Activated T-helper 17 cell treated with anti-CD3 and anti-CD28 coated beads, Interleukin-2, amount 50 U/mL, for 72 hours (primary cell): ENCODE results near the gene RNF146. TPM values are rescaled to one million over a fixed set of nuclear protein-coding genes. Genes with fewer than 3 reads are reported as not detected.

ENCODE experiments used
- ATAC-seq: fragments of 150-1000 bp; cut with Tn5 transposase; replicated peaks from 2 replicates; pipeline ENCODE4 v1.10.0; 2021; ENCODE audit warnings: mild to moderate bottlenecking, moderate library complexity
- H3K27ac Mint-ChIP-seq: one replicate; pipeline ENCODE4 v1.8.0; 2022; ENCODE audit warnings: mixed read lengths
- H3K27me3 Mint-ChIP-seq: one replicate; pipeline ENCODE4 v1.8.0; 2022; ENCODE audit warnings: mixed read lengths
- H3K36me3 Mint-ChIP-seq: one replicate; pipeline ENCODE4 v1.8.0; 2022; ENCODE audit warnings: low read depth, mild to moderate bottlenecking, mixed read lengths
- H3K4me1 Mint-ChIP-seq: one replicate; pipeline ENCODE4 v1.8.0; 2022; ENCODE audit warnings: mixed read lengths
- H3K4me3 Mint-ChIP-seq: one replicate; pipeline ENCODE4 v1.8.0; 2022; ENCODE audit warnings: mild to moderate bottlenecking, mixed read lengths
- H3K9me3 Mint-ChIP-seq: one replicate; pipeline ENCODE4 v1.8.0; 2022; ENCODE audit warnings: mixed read lengths
- total RNA-seq, 2 donors: library from RNA; stranded (reverse); gene quantifications; one replicate each; pipeline ENCODE4 v1.2.3, GENCODE V29; 2022

Gene RNF146
- total RNA-seq, 2 donors from 2014 or later: 12.8 TPM

DNA sequence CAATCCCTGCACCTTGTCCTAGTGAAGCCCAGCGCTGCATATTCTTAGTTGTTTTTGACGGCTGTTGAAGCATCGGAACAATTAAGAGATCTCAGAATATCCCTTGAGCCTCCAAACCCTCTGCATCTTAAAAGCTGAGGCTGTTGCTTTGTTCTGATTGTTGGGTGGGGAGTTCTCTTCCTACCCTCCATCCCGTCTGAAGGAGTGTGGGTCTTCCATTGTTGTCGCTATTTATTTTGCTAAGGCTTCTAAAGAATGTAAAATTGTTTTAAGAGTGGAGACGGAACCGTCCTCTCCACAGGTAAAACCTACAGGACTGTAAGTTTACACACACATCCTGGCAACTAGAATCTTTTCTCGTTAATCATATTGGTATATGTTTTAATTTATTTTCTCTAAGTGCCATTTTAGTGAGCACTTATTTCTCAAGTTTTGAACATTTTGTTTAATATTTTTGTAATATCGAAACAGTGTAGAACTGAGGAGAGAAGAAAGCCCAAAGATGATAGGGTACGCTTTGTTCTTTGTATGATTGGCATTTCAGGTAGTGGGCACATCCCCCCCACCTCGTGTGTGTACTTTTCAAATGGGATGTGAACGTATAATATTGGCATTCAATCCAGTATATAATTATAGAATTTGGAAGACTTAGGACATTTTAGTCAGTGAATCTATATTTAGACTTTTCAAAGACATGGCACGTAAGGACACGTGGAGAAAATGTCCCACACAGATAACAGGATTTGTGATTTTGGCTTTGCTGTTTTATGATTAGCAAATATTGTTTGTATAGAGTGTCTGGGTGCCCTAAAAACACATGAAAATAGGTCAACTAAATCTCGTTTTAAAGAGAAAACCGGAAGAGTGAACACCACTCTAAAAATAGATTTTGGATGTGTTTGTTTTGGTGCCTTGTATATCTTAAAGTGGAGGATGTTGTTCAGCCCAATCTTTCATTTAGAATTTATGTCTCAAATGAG is 1.3 kb downstream of the RNF146 start:
- peaks cover 20% of the 10 kb centered on the region for H3K4me1 Mint-ChIP-seq
- H3K36me3 Mint-ChIP-seq: peaks cover 11% of the 10 kb centered on the region
- H3K4me3 Mint-ChIP-seq: peak overlapping the region; percentile 95
- H3K27ac Mint-ChIP-seq: peak overlapping the region; percentile 96
- peak; percentile 1 for ATAC-seq
- H3K27me3 Mint-ChIP-seq: no peaks in the 10 kb centered on the region
- H3K9me3 Mint-ChIP-seq: no peaks in the 10 kb centered on the region

DNA sequence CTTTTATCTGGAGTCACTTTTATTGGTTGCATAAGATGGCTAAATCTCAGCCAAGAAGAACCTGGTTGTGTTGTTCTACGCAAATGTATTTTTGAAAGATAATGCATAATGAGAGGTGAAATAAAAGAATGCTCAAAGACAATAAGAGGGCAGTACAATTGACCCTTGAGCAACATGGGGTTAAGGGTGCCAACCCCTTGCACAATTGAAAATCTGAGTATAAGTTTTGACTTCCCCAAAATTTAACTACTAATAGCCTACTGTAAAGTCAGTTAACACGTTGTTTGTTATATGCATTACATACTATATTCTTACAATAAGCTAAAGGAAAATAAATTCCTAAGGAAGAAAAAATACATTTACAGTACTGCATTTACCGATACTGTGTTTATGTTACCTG is 5.9 kb downstream of the RNF146 start:
- Mint-ChIP-seq H3K4me1 (peaks cover 20% of the 10 kb centered on the region), H3K4me3 (no peak overlapping the region), H3K9me3 (no peaks in the 10 kb centered on the region), H3K36me3 (peaks cover 2% of the 10 kb centered on the region), H3K27ac (no peak overlapping the region), H3K27me3 (no peaks in the 10 kb centered on the region)
- ATAC-seq: no peak

DNA sequence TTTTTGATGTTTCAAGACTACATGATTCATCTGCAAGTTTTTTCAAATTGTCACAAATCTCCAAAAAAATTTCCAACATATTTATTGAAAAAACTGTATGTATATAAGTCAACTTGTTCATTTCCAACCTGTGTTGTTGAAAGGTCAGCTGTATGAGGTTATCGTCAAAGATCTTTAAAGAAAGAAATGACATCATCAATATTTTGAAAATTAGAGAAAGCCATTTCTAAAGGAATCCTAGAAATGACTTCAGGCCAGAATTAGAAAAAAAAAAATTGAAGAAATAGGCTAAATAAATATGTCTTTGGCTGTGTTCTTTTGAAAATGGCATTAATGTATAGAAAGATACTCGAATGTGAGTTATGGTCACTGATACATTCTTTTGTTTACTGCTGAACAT is 6.8 kb downstream of the RNF146 start:
- Mint-ChIP-seq H3K36me3 (no peaks in the 10 kb centered on the region), H3K9me3 (no peaks in the 10 kb centered on the region), H3K27me3 (no peaks in the 10 kb centered on the region), H3K4me3 (no peak overlapping the region), H3K27ac (no peak overlapping the region), H3K4me1 (peaks cover 16% of the 10 kb centered on the region)
- ATAC-seq: no peak

DNA sequence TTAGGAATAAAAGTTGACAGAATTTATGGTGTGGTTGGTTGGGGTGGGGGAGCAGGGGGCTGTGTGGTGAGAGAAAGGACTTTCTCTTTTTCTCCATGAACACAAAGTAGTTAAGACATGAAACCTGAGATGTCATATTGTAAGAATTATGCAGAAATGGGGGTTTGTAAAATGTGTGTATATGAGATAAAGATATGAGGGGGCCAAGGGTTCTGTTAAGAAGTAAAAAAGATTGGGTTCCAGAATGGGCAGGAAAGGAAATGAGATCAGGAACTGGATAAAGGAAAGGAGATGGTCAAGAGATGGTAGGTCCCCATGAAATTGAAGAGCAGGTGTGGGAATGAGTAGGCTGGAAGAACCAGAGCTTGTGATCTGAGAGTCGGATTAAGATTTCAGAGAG is 9.7 kb downstream of the RNF146 start:
- Mint-ChIP-seq H3K27me3 (no peaks in the 10 kb centered on the region), H3K36me3 (peaks cover 8% of the 10 kb centered on the region), H3K9me3 (no peaks in the 10 kb centered on the region), H3K27ac (no peak overlapping the region), H3K4me3 (no peak overlapping the region), H3K4me1 (peaks cover 10% of the 10 kb centered on the region)
- ATAC-seq: no peak

DNA sequence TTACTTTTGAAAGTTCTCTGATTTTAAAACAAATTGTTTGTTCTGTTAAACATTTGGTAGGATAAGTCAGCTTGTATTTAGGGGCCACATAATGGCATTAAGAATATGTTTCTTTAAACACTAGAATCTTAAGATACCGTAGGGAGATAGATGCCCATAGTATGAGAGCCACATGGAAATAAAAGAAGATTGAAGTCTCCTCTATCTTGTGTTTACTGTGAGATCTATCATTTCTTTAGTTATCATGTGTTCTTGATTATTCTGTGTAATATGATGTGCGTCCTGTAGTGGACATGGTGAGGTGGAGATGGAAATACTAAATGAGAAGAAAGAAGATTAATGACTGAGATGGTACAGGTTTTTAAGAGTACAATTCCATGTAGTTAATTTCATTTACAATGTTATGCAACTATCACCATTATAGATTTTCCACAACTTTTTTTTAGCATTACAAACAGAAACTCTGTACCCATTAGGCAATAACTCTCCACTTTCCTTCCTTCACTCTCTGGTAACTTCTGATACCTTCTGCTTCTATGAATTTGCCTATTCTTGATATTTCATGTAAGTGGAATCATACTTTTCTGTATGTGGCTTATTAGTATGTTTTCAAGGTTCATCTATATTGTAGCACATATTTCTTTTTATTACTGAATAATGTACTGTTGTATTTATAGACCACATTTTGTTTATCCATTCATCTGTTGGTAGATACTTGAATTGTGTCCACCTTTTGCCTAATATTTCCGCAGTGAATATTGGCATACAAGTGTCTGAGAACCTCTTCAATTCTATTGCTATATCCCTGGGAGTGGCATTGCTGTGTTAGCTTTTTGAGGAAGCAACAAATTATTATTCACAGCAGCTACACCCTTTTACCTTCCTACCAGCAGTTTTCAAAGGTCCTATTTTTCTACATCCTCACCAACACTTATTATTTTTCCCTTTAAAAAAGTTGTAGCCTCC is 11.5 kb downstream of the RNF146 start:
- H3K9me3 Mint-ChIP-seq: no peaks in the 10 kb centered on the region
- no peak overlapping the region for H3K27ac Mint-ChIP-seq
- ATAC-seq: no peak
- H3K4me1 Mint-ChIP-seq: peaks cover 4% of the 10 kb centered on the region
- H3K36me3 Mint-ChIP-seq: peaks cover 26% of the 10 kb centered on the region
- no peaks in the 10 kb centered on the region for H3K27me3 Mint-ChIP-seq
- H3K4me3 Mint-ChIP-seq: no peak overlapping the region

DNA sequence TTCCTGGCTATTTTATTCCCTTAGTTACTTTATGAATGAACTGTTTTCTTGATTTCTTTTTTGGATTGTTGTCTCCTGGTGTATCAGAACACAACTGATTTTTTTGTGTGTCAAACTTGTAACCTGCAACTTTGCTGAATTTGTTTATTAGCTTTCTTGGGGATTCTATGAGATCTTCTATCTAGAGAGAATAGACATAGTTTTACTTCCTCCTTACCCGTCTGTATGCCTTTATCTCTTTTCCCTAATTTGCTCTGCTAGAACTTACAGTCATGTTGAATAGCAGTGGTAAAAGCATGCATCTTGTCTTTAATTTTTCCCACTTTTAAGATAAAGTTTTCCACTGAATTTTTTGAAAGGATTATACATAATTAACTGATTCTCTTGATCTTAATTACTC is 13.2 kb downstream of the RNF146 start:
- peaks cover 4% of the 10 kb centered on the region for H3K4me1 Mint-ChIP-seq
- H3K9me3 Mint-ChIP-seq: no peaks in the 10 kb centered on the region
- no peaks in the 10 kb centered on the region for H3K27me3 Mint-ChIP-seq
- no peak for ATAC-seq
- no peak overlapping the region for H3K4me3 Mint-ChIP-seq
- peaks cover 43% of the 10 kb centered on the region for H3K36me3 Mint-ChIP-seq
- peak overlapping the region; percentile 56 for H3K27ac Mint-ChIP-seq

DNA sequence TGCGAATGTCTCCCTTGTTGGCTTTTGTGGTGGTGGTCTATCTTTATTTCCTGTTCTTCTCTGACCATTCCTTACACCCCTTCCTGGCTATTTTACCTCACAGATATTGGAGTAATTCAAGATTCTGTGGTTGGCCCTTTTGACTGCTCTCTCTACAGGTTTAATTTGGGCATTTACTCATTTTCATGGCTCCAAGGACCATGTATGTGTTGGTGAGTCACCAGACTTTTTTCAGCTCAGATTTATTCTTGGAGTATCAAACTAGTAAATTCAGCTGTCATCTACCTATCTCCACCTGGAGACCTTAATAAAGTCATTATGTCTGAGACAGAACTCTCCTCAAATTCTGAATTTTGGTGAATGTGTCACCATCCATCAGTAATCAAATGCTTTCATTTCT is 15.5 kb downstream of the RNF146 start:
- Mint-ChIP-seq H3K36me3 (peaks cover 66% of the 10 kb centered on the region), H3K9me3 (no peaks in the 10 kb centered on the region), H3K27ac (no peak overlapping the region), H3K4me1 (peaks cover 9% of the 10 kb centered on the region), H3K27me3 (no peaks in the 10 kb centered on the region), H3K4me3 (no peak overlapping the region)
- ATAC-seq: no peak

DNA sequence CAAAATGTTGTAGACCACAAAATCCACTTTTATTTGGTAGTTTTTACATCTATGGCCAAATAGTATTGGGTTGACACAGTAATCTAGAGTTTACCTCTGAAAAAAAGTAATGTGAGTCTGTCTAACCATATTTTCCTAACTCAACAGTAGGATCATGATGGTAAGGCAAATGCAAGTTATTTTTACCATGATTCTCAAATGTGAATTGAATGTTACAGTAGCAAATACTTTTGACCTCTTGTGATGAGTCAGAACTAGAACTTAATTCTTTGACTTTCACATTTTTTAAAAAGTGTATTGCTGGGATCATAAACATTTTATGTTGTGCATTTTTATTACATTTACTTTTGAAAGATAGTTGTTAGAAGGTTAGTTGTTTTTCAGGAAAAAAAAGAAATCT is 22.0 kb downstream of the RNF146 start:
- peaks cover 77% of the 10 kb centered on the region for H3K36me3 Mint-ChIP-seq
- peak; percentile 14 for ATAC-seq
- H3K27ac Mint-ChIP-seq: no peak overlapping the region
- H3K4me3 Mint-ChIP-seq: no peak overlapping the region
- no peaks in the 10 kb centered on the region for H3K9me3 Mint-ChIP-seq
- peaks cover 30% of the 10 kb centered on the region for H3K4me1 Mint-ChIP-seq
- H3K27me3 Mint-ChIP-seq: no peaks in the 10 kb centered on the region

DNA sequence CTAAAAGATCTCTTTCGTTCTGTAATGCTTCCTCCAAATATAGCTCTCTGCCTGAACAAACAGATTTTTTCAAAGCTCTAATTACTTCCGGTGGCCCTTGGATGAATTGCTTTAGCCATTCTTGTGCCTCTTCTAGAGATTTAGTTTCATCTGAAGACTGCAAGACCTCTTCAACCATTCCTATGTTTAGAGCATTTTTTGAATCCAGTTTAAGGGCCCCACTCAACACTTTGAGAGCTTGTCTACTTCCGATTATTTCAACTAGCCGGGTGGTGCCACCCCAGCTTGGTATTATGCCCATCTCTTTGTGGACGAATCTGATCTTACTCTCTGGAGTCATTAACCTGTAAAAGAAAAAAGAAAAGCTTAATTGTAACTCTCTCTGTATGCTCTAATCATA is 23.3 kb downstream of the RNF146 start:
- Mint-ChIP-seq H3K27me3 (no peaks in the 10 kb centered on the region), H3K4me1 (peaks cover 34% of the 10 kb centered on the region), H3K4me3 (peak overlapping the region; percentile 45), H3K36me3 (peaks cover 77% of the 10 kb centered on the region), H3K9me3 (no peaks in the 10 kb centered on the region), H3K27ac (peak overlapping the region; percentile 37)
- ATAC-seq: no peak

DNA sequence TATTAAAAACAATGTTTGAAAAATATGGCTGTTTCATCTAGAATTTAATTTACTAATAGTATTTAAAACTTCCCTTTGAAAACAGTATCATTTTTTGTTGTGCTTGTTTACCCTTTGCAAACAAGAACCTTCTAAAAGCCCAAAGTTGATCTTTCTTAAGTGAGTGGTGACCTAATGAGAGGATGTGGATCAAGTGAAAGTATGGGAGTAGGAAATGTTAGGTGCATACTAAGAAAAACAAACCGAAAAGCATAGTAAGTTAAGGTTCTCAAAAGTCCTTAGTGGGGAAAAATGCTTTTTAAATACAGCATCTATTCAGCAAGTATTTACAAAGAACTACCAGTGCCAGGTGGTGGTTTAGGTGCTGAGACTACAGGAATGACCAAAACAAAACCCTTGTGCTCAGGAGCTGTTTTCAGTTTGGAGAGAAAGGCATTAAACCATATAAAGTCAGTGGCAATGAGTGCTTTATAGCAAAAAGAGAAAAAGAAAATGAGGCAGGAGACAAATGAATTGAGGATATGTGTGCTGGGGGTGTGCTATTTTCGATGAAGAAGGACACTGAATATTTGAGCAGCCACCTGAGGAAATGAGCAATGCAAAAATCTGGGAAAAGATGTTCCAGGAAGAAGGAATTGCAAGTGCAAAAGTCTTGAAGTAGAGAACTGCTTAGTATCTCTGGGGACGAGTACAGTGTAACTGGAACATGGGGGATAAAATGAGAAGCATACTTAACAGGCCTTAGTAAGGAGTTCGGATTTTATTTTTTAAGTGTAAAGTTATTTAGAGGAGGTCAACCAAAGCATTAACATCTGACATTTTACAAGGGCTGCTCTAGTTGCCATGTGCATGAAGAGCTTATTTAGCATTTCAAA is 24.0 kb downstream of the RNF146 start:
- H3K4me1 Mint-ChIP-seq: peaks cover 31% of the 10 kb centered on the region
- peak overlapping the region; percentile 45 for H3K4me3 Mint-ChIP-seq
- no peaks in the 10 kb centered on the region for H3K9me3 Mint-ChIP-seq
- peaks cover 77% of the 10 kb centered on the region for H3K36me3 Mint-ChIP-seq
- no peaks in the 10 kb centered on the region for H3K27me3 Mint-ChIP-seq
- H3K27ac Mint-ChIP-seq: peak overlapping the region; percentile 37
- peak; percentile 54 for ATAC-seq

DNA sequence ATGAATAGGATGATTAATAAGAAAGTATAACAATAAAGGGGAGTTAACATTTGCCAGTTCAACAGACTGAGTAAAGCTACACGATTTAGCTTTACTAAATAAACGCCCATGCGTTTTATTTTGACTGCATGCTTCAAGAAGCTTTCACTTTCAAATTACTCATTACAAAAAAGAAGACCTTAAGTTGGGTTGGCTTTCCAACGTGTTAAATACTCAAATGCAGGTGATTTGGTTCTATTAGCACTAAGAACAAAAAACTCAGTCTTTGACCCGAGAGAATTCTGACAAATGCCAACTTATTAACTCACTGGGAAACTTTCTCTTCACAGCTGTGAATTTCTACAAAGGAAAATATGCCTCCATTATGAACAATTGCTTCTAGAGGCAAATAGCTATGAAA is 24.8 kb downstream of the RNF146 start:
- H3K27me3 Mint-ChIP-seq: no peaks in the 10 kb centered on the region
- peak overlapping the region; percentile 37 for H3K27ac Mint-ChIP-seq
- peak overlapping the region; percentile 45 for H3K4me3 Mint-ChIP-seq
- peaks cover 29% of the 10 kb centered on the region for H3K4me1 Mint-ChIP-seq
- ATAC-seq: peak; percentile 82
- no peaks in the 10 kb centered on the region for H3K9me3 Mint-ChIP-seq
- H3K36me3 Mint-ChIP-seq: peaks cover 77% of the 10 kb centered on the region

DNA sequence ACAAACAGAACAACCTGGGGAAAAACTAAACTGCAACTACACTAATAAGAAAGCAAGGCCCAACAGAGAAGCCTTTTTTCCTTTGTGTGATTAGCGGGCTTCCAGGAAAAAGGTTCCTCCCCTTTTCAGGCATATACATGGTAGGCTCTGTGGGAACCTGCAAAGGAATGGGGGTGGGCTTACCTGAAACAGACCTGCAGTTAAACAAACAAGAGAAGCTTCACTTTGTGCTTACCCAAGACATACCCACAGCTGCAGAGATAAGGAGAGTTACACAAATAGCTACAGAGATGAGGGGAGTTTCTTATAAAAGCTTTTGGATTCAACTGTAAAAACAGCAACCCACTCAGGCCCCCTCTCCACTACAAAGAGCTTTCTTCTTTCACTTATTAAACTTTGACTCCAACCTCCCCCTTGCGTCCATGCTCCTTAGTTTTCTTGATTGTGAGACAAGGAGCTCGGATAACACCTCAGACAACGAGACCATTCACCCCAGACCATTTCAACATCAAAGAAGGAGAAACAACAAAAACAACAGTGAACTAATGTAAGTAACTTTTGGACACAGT is 30.9 kb downstream of the RNF146 start:
- ATAC-seq: no peak
- H3K4me1 Mint-ChIP-seq: peaks cover 11% of the 10 kb centered on the region
- H3K36me3 Mint-ChIP-seq: peaks cover 43% of the 10 kb centered on the region
- H3K27me3 Mint-ChIP-seq: no peaks in the 10 kb centered on the region
- no peak overlapping the region for H3K27ac Mint-ChIP-seq
- no peak overlapping the region for H3K4me3 Mint-ChIP-seq
- no peaks in the 10 kb centered on the region for H3K9me3 Mint-ChIP-seq

DNA sequence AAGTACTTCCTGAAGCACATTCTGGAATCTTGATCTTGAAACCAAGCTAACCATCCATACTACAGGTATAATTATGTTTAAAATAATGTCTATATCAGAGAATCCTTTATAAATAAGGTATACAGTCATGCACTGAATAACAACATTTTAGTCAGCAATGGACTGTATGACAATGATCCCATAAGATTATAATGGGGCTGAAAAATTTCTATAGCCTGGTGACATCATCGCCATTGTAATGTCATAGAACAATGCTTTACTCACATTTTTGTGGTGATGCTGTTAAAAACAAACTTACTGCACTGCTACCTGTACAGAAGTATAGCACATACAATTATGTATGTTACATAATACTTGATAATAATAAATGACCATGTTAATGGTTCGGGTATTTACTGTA is 31.8 kb downstream of the RNF146 start:
- ATAC-seq: peak; percentile 34
- Mint-ChIP-seq H3K27me3 (no peaks in the 10 kb centered on the region), H3K27ac (no peak overlapping the region), H3K36me3 (peaks cover 43% of the 10 kb centered on the region), H3K9me3 (no peaks in the 10 kb centered on the region), H3K4me1 (peaks cover 4% of the 10 kb centered on the region), H3K4me3 (no peak overlapping the region)
